Ishikawa (cell line): ENCODE data around the gene LMF2.

ENCODE experiments used
- CEBPB ChIP-seq: IDR thresholded peaks from 2 replicates; pipeline ENCODE4 v1.6.1; 2012
- CREB1 ChIP-seq: IDR thresholded peaks from 2 replicates; pipeline ENCODE4 v1.6.1; 2012; ENCODE audit warnings: low read depth
- EGR1 ChIP-seq: IDR thresholded peaks from 2 replicates; pipeline ENCODE4 v1.6.1; 2012
- EP300 ChIP-seq: IDR thresholded peaks from 2 replicates; pipeline ENCODE4 v1.6.1; 2012; ENCODE audit warnings: borderline replicate concordance
- FOXM1 ChIP-seq: IDR thresholded peaks from 2 replicates; pipeline ENCODE4 v1.6.1; 2012; ENCODE audit warnings: low read depth, borderline replicate concordance
- MAX ChIP-seq: IDR thresholded peaks from 2 replicates; pipeline ENCODE4 v1.6.1; 2012
- NFIC ChIP-seq: IDR thresholded peaks from 2 replicates; pipeline ENCODE4 v1.6.1; 2012
- RAD21 ChIP-seq: IDR thresholded peaks from 2 replicates; pipeline ENCODE4 v1.6.1; 2012; ENCODE audit warnings: low read depth
- TAF1 ChIP-seq: IDR thresholded peaks from 2 replicates; pipeline ENCODE4 v1.6.1; 2012; ENCODE audit warnings: low read depth, mild to moderate bottlenecking
- TCF12 ChIP-seq: IDR thresholded peaks from 2 replicates; pipeline ENCODE4 v1.6.1; 2012; ENCODE audit warnings: low read depth
- TEAD4 ChIP-seq: IDR thresholded peaks from 2 replicates; pipeline ENCODE4 v1.6.1; 2012
- YY1 ChIP-seq: IDR thresholded peaks from 2 replicates; pipeline ENCODE4 v1.6.1; 2012; ENCODE audit warnings: low read depth
- ZBTB7A ChIP-seq: IDR thresholded peaks from 2 replicates; pipeline ENCODE4 v1.6.1; 2012; ENCODE audit warnings: low read depth
- TF ChIP-seq, protein P1 (sequence below): IDR thresholded peaks from 2 replicates; pipeline ENCODE4 v1.6.1; 2012; ENCODE audit warnings: low read depth, mild to moderate bottlenecking
- TF ChIP-seq, protein P2 (sequence below): IDR thresholded peaks from 2 replicates; pipeline ENCODE4 v1.6.1; 2012

LMF2 gene

GRCh38 chr22:50490531-50491308 lies 16.8 kb downstream of the LMF2 start:
- no peak for TF ChIP-seq ZBTB7A

DNA sequence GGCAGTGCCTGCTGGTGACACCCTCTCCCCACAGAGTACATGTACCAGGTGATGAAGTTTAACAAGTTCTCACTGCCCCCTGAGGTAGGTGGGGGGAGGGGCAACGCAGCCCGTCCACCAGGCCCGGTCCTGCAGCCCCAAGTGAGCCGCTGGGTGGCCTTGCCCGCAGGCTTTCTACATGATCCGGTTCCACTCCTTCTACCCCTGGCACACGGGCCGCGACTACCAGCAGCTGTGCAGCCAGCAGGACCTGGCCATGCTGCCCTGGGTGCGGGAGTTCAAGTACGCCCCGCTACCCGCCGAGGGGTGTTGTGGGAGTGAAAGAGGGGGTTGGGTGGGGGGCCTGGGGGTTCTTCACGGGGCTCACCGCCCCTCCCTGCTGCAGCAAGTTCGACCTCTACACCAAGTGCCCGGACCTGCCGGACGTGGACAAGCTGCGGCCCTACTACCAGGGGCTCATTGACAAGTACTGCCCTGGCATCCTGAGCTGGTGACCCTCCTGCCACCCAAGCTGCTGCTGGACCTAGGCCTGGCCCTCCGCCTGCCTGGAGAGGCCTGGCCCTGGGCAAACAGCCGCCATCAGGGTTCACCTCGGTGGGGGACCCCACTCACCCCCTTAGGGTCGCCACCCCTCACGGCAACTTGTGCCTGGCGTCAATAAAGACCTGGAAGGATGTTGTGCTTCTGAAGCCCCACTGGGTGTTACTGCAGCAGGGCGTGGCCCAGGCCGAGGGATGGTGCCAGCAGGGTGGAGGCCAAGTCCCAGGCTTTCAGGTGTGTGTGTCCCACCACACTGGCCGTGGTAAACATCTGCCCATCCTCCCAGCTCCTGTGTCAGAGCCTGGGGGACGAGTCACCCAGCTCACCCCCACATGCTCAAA lies 17.9 kb downstream of the LMF2 start:
- TF ChIP-seq, protein P1, sequence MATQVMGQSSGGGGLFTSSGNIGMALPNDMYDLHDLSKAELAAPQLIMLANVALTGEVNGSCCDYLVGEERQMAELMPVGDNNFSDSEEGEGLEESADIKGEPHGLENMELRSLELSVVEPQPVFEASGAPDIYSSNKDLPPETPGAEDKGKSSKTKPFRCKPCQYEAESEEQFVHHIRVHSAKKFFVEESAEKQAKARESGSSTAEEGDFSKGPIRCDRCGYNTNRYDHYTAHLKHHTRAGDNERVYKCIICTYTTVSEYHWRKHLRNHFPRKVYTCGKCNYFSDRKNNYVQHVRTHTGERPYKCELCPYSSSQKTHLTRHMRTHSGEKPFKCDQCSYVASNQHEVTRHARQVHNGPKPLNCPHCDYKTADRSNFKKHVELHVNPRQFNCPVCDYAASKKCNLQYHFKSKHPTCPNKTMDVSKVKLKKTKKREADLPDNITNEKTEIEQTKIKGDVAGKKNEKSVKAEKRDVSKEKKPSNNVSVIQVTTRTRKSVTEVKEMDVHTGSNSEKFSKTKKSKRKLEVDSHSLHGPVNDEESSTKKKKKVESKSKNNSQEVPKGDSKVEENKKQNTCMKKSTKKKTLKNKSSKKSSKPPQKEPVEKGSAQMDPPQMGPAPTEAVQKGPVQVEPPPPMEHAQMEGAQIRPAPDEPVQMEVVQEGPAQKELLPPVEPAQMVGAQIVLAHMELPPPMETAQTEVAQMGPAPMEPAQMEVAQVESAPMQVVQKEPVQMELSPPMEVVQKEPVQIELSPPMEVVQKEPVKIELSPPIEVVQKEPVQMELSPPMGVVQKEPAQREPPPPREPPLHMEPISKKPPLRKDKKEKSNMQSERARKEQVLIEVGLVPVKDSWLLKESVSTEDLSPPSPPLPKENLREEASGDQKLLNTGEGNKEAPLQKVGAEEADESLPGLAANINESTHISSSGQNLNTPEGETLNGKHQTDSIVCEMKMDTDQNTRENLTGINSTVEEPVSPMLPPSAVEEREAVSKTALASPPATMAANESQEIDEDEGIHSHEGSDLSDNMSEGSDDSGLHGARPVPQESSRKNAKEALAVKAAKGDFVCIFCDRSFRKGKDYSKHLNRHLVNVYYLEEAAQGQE: no peak
- TF ChIP-seq NFIC (no peak), EP300 (no peak), YY1 (no peak)

DNA sequence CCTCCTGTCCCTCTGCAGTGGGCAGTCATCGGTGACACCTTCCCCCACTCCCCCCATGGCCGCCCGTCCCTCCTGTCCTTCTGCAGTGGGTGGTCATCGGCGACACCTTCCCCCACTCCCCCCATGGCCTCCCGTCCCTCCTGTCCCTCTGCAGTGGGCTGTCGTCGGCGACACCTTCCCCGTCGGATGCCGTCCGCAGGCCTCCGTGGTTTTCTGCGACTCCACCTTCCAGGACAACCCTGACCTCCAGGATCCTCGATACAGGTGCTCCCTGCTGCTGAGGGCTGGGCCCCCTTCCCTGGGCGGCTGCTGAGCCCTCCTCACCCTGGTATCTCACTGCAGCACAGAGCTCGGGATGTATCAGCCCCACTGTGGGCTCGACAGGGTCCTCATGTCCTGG lies 18.6 kb downstream of the LMF2 start:
- TF ChIP-seq, protein P1: no peak
- no peak for TF ChIP-seq TAF1
- TF ChIP-seq FOXM1: no peak
- no peak for TF ChIP-seq RAD21
- TF ChIP-seq TEAD4: no peak
- no peak for TF ChIP-seq EGR1
- TF ChIP-seq ZBTB7A: no peak
- no peak for TF ChIP-seq TCF12
- no peak for TF ChIP-seq CEBPB
- TF ChIP-seq CREB1: no peak
- no peak for TF ChIP-seq MAX
- no peak for TF ChIP-seq EP300
- TF ChIP-seq NFIC: no peak
- TF ChIP-seq, protein P2, sequence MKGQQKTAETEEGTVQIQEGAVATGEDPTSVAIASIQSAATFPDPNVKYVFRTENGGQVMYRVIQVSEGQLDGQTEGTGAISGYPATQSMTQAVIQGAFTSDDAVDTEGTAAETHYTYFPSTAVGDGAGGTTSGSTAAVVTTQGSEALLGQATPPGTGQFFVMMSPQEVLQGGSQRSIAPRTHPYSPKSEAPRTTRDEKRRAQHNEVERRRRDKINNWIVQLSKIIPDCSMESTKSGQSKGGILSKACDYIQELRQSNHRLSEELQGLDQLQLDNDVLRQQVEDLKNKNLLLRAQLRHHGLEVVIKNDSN: no peak
- TF ChIP-seq YY1: no peak

- TF ChIP-seq ZBTB7A (no peak), CEBPB (no peak), TAF1 (no peak), NFIC (no peak), TCF12 (no peak), MAX (no peak), TEAD4 (no peak)
- TF ChIP-seq, protein P1: no peak
- TF ChIP-seq, protein P2: no peak
Observed at GRCh38 chr22:50488006-50488677, 19.4 kb downstream of the LMF2 start.
